Ovary (tissue), 10 donors: Measurements from ENCODE around the gene CD300LB. TPM values are rescaled to one million over a fixed set of nuclear protein-coding genes. Genes with fewer than 3 reads are reported as not detected.
"Not testable (repeated sequence)": the region's sequence is repeated elsewhere in the genome, so short reads cannot be mapped to it uniquely, and the experiment has no call there.

Experiments
- DNase-seq, 5 donors: peaks; one replicate each; pipeline ENCODE4 v3.0.0-alpha.2; 2019 to 2020
- H3K27ac ChIP-seq, 2 donors: fragments of 200-600 bp; one replicate each; pipeline versions ENCODE4 v1.5.1 to v1.8.0; 2019 to 2022
- H3K27me3 ChIP-seq: fragments of 200-600 bp; one replicate; pipeline ENCODE4 v1.8.0; 2022
- H3K36me3 ChIP-seq: fragments of 200-600 bp; sonication (generic); one replicate; pipeline ENCODE4 v1.5.1; 2019
- H3K4me1 ChIP-seq: one replicate; pipeline ENCODE4 v1.8.1; 2013; ENCODE audit warnings: mild to moderate bottlenecking, moderate library complexity; ENCODE audit not compliant: insufficient read depth
- H3K4me3 ChIP-seq: fragments of 200-600 bp; sonication (generic); one replicate; pipeline ENCODE4 v1.5.1; 2017
- H3K9me3 ChIP-seq, 2 donors: fragments of 200-600 bp in 1 of 2; sonication (generic) in 1 of 2; one replicate each; pipeline versions ENCODE4 v1.5.1 to v1.8.1; 2013 to 2019; ENCODE audit warnings: mild to moderate bottlenecking in 1 of 2, moderate library complexity in 1 of 2
- EP300 ChIP-seq: sonication (generic); formaldehyde crosslinking; IDR thresholded peaks from one replicate; pipeline ENCODE4 v1.6.1; 2017; ENCODE audit warnings: antibody characterized with exemption
- POLR2A ChIP-seq: fragments of 450-650 bp; IDR thresholded peaks from one replicate; pipeline ENCODE4 v1.6.1; 2017; ENCODE audit warnings: antibody characterized with exemption, mild to moderate bottlenecking, moderate library complexity
- whole genome bisulfite sequencing, 3 donors: extraction: QIAGEN DNeasy Blood & Tissue Kit in 1 of 3; methylation state at CpG; one replicate each; pipeline versions ENCODE4 v1.1.5 to v1.1.7; 2013 to 2017; 5-methylcytosine and 5-hydroxymethylcytosine counted together
- intact Hi-C, 4 donors: fragments of 100-400 bp; cut with DNase I; formaldehyde crosslinking; loops; one replicate each; pipeline versions ENCODE4 v1.11.0 to v1.15.1; 2022 to 2023
- long read RNA-seq, 3 donors: library from polyadenylated mRNA in 2 of 3; unstranded in 2 of 3; transcript quantifications; one replicate each; pipeline ENCODE4 v2.0.0 and lab custom pipeline, GENCODE V29; 2021 to 2026
- polyA plus RNA-seq, 2 donors: library from polyadenylated mRNA; stranded (reverse); fragments of 200-250 nt in 1 of 2; fragments of 350-450 nt in 1 of 2; fragmentation: Illumina TruSeq in 1 of 2; extraction: RNeasy Lipid Tissue Mini Kit (QIAGEN cat#74804) in 1 of 2; gene quantifications; one replicate each; pipeline ENCODE4 v1.2.3, GENCODE V29; 2013 to 2014
- total RNA-seq, 7 donors: library from RNA; depleted of rRNA in 2 of 7; stranded (reverse); fragments of >200 nt in 2 of 7; fragmentation: NEBNext Ultra II Directional in 3 of 7; extraction: Animal tissue kit (Norgen Biotek cat#: 25700) in 3 of 7; gene quantifications; one replicate each; pipeline versions ENCODE4 v1.1.0 to v1.2.4, GENCODE V29; 2016 to 2023
- TF ChIP-seq, protein P1 (sequence below), 3 donors: fragments of 450-650 bp in 2 of 3; fragments of 200-600 bp in 1 of 3; IDR thresholded peaks; one replicate each; pipeline versions ENCODE4 v1.5.1 to v1.8.0; 2016 to 2022; ENCODE audit warnings: antibody characterized with exemption in 3 of 3, mild to moderate bottlenecking in 1 of 3
- donor health status: DM: no; HTN: no; CAD: no; lungs with moderate emphysema.
- donor health status: DM: no; HTN: no; CAD: no.
- donor health status: Bipolar disorder and iron deficiency.
- donor health status: DM: yes; HTN: yes; CAD: no.
- donor health status: DM: no; HTN: no; CAD: no.
- donor health status: DM: yes; HTN: yes; CAD: no.

The CD300LB gene
- total RNA-seq (under 1 TPM in 5 of 7 donors, not detected in 2; 0.13 to 0.69 (median 0.27) TPM), polyA plus RNA-seq (under 1 TPM; 0.11 to 0.43 TPM)
- long read RNA-seq, donor 1: 0 reads
- long read RNA-seq, donor 2: 0 reads
- long read RNA-seq, donor 3: 0 reads

- WGBS, 3 donors: 64 to 71% (median 64%) methylated on average over 10 of the region's 10 CpGs
These were observed at the start of gene CD300LB for GRCh38 chr17:74531231-74531761. CD300LB (minus strand) TSS chr17:74531475; CDS start chr17:74531350, 125 bp downstream.

DNA sequence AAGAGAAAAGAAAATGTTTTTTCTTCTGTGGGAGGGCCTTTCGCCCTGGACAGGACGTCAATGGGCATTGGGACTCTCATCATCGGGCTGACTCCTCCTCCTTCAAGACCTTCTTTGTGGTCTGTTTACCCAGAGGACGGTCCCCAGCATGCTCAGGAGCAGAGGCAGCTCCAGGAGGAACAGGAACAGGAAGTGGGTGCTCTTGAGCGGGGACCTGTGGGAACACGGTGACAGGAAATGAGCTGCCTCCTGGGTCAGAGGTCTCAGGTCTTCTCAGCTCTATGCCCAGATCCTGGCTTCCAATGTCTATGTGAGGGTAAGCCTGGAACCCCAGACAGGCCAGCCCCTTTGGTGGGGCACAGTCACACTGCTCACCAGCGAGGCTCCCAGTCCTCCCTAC, 48.6 kb upstream of the CD300LB start:
- H3K27ac ChIP-seq: no peak overlapping the region
- H3K4me1 ChIP-seq: no peaks in the 10 kb centered on the region
- no peaks in the 10 kb centered on the region for H3K36me3 ChIP-seq
- H3K4me3 ChIP-seq: no peak overlapping the region
- no peaks in the 10 kb centered on the region for H3K27me3 ChIP-seq
- WGBS, 3 donors: 62 to 74% (median 71%) methylated on average over 7 of the region's 7 CpGs
- TF ChIP-seq POLR2A (no peak), EP300 (no peak)
- TF ChIP-seq, protein P1, sequence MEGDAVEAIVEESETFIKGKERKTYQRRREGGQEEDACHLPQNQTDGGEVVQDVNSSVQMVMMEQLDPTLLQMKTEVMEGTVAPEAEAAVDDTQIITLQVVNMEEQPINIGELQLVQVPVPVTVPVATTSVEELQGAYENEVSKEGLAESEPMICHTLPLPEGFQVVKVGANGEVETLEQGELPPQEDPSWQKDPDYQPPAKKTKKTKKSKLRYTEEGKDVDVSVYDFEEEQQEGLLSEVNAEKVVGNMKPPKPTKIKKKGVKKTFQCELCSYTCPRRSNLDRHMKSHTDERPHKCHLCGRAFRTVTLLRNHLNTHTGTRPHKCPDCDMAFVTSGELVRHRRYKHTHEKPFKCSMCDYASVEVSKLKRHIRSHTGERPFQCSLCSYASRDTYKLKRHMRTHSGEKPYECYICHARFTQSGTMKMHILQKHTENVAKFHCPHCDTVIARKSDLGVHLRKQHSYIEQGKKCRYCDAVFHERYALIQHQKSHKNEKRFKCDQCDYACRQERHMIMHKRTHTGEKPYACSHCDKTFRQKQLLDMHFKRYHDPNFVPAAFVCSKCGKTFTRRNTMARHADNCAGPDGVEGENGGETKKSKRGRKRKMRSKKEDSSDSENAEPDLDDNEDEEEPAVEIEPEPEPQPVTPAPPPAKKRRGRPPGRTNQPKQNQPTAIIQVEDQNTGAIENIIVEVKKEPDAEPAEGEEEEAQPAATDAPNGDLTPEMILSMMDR (IDR thresholded peaks at IDR 0.05): no peak
- intact Hi-C loops: no loop called here
- no peaks in the 10 kb centered on the region for H3K9me3 ChIP-seq
- no peak for DNase-seq

More at GRCh38 chr17:74531231-74531761, at the start of gene CD300LB:
- Histone ChIP-seq H3K4me1 (no peaks in the 10 kb centered on the region), H3K4me3 (no peak within 1 kb of the TSS), H3K36me3 (no peaks in the 10 kb centered on the region), H3K27ac (no peak within 1 kb of the TSS), H3K9me3 (no peaks in the 10 kb centered on the region), H3K27me3 (no peaks in the 10 kb centered on the region)
- DNase-seq: peak in 1 of 5 donors; percentile 9
- intact Hi-C loops: no loop called here
- no peak for TF ChIP-seq EP300
- TF ChIP-seq, protein P1 (IDR thresholded peaks at IDR 0.05): no peak
- no peak for TF ChIP-seq POLR2A

DNA sequence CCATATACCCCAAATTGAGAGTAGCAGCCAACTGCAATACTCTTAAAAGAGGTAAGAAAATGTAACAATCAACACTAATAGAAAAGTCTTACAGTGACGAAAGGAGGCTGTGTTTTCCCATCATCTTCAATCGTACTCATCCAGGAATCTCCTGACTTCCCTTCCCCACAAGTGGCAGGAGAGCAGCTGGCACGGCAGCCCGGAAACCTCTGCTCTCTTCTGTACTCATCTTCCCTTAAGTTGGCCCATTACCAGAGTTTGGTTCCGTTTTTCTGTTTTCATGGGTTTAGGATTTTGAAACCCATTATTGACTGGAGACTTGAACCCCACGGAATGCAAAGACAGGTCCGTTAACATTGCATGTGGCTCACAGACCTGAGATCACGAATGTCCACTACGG, 47.7 kb upstream of the CD300LB start:
- WGBS, 3 donors: 77 to 79% (median 79%) methylated on average over 9 of the region's 9 CpGs
- DNase-seq: no peak
- no peak overlapping the region for H3K27ac ChIP-seq
- no peak overlapping the region for H3K4me3 ChIP-seq
- intact Hi-C loops: no loop called here
- no peak for TF ChIP-seq POLR2A
- no peak for TF ChIP-seq EP300
- TF ChIP-seq, protein P1 (IDR thresholded peaks at IDR 0.05): no peak
- no peaks in the 10 kb centered on the region for H3K4me1 ChIP-seq
- H3K36me3 ChIP-seq: no peaks in the 10 kb centered on the region
- H3K27me3 ChIP-seq: no peaks in the 10 kb centered on the region
- H3K9me3 ChIP-seq: no peaks in the 10 kb centered on the region

- no peaks in the 10 kb centered on the region for H3K36me3 ChIP-seq
- intact Hi-C loops: no loop called here
- no peak overlapping the region for H3K4me3 ChIP-seq
- H3K9me3 ChIP-seq: no peaks in the 10 kb centered on the region
- H3K27ac ChIP-seq: no peak overlapping the region
- H3K27me3 ChIP-seq: no peaks in the 10 kb centered on the region
- no peaks in the 10 kb centered on the region for H3K4me1 ChIP-seq
- DNase-seq: no peak
- 55 to 57% (median 56%) methylated on average over 5 of the region's 5 CpGs for WGBS, 3 donors
- TF ChIP-seq, protein P1 (IDR thresholded peaks at IDR 0.05): no peak
- TF ChIP-seq POLR2A (no peak), EP300 (no peak)
These were observed 43.3 kb upstream of the CD300LB start for GRCh38 chr17:74574489-74575142.

DNA sequence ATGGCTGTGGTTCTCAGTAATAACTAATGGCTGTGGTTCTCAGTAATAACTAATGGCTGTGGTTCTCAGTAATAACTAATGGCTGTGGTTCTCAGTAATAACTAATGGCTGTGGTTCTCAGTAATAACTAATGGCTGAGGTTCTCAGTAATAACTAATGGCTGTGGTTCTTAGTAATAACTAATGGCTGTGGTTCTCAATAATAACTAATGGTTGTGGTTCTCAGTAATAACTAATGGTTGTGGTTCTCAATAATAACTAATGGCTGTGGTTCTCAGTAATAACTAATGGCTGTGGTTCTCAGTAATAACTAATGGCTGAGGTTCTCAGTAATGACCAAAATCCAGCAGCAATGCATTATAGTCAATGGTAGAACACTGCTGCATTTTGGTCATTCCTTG, 42.4 kb upstream of the CD300LB start:
- H3K9me3 ChIP-seq, H3K36me3 ChIP-seq, DNase-seq, H3K27ac ChIP-seq, H3K27me3 ChIP-seq, H3K4me1 ChIP-seq, intact Hi-C loops, H3K4me3 ChIP-seq: not testable (repeated sequence)
